Mesodermal cell (in vitro differentiated cells): Measurements from ENCODE around the gene PDXK.

ENCODE experiments used
- H3K27ac ChIP-seq: 2 replicates; pipeline ENCODE4 v1.7.0; 2013; ENCODE audit warnings: mild to moderate bottlenecking, low read depth, low read length, moderate library complexity; ENCODE audit not compliant: severe bottlenecking
- H3K36me3 ChIP-seq: 2 replicates; pipeline ENCODE4 v1.7.1; 2013; ENCODE audit warnings: mild to moderate bottlenecking, low read length, moderate library complexity; ENCODE audit not compliant: control insufficient read depth, insufficient read depth
- H3K4me1 ChIP-seq: one replicate; pipeline ENCODE4 v1.7.1; 2013; ENCODE audit warnings: mild to moderate bottlenecking, low read length; ENCODE audit not compliant: insufficient read depth, control insufficient read depth, poor library complexity, severe bottlenecking
- H3K4me3 ChIP-seq: 2 replicates; pipeline ENCODE4 v1.7.0; 2013; ENCODE audit warnings: low read length, control low read depth, mild to moderate bottlenecking; ENCODE audit not compliant: insufficient read depth, poor library complexity, severe bottlenecking; ENCODE audit errors: extremely low read depth
- H3K9me3 ChIP-seq: 2 replicates; pipeline ENCODE4 v1.7.1; 2013; ENCODE audit warnings: mild to moderate bottlenecking, low read length, moderate library complexity; ENCODE audit not compliant: control insufficient read depth
- WGBS, 2 experiments: methylation state at CpG; one replicate each; pipeline ENCODE4 v1.1.5; 2013; ENCODE audit warnings: missing lambda C conversion rate in 2 of 2; ENCODE audit not compliant: insufficient coverage in 2 of 2; 5-methylcytosine and 5-hydroxymethylcytosine counted together

Gene PDXK

DNA sequence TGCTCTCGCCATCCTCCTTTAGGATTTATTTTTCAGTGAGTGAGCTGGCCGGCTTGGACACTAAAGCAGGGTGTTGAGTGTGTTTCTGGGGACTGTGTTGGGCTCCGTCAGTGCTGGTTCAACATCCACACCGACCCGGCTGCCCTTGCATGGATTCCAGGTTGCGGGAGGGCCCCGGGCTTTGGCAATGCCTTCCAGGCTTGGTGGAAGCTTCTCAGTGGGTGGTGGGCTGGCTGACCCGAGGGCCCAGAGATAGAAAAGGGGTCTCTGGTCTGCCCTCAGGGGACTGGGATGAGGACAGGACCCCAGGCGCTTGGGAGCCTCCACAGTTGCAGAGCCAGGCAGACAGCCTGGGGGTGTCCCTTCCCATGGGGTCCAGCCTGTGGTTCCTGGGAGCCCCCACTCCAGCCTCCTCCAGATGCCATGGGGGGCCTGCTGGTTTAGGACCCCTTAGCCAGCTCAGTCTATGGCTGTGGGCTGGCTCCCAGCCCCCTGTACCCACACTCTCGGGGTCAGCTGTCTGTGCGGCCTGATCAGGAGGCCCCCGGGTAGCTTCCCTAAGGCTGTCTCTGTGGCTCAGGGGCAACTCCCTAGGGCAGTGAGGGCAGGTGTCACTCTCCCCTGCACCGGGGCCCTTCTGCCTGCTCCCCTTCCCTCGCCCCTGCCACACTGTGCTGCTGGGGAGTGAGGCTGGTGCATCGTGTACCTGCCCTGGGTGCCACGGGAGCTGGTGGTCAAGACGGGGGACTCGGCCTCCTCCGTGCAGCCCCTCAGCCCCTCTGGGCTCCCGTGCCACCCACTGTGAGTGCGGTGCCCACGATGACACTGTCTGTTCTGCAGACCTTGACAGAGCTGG is 16.5 kb downstream of the PDXK start:
- Histone ChIP-seq H3K4me1 (peaks cover 20% of the 10 kb centered on the region), H3K4me3 (no peak overlapping the region), H3K36me3 (peaks cover 27% of the 10 kb centered on the region), H3K9me3 (no peaks in the 10 kb centered on the region), H3K27ac (peak overlapping the region; percentile 41)
- 87 to 94% methylated on average over 16 to 20 of the region's 22 CpGs for WGBS, 2 experiments

DNA sequence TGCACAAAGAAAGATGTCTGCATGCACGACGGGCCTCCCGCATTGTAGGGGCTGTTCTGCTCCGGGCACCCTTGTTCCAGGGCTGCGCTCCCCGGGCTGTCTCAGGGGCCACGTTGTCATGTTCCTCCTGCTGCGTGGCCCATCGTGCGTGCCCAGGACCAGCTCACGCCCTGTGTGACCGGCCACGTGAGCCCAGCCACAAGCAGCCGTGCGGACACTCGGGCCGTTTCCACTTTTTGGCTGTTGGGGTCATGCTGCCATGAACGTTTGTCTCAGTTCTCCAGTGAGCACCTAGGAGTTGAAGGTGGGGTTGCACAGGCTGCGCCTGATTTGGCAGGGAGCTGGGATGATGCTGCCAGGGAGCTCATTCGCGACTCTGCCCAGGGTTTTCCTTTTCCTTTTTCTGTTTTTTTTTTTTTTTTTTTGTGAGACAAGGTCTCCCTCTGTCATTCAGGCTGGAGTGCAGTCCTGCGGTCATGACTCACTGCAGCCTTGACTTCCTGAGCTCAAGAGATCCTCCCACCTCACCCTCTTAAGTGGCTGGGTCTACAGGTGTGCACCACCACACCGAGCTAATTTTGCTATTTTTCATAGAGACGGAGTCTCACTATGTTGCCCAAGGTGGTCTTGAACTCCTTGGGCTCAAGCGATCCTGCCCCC is 17.4 kb downstream of the PDXK start:
- Histone ChIP-seq H3K27ac (no peak overlapping the region), H3K4me1 (peaks cover 20% of the 10 kb centered on the region), H3K9me3 (no peaks in the 10 kb centered on the region), H3K4me3 (no peak overlapping the region), H3K36me3 (peaks cover 24% of the 10 kb centered on the region)
- 90 to 97% methylated on average over 17 to 22 of the region's 25 CpGs for WGBS, 2 experiments

DNA sequence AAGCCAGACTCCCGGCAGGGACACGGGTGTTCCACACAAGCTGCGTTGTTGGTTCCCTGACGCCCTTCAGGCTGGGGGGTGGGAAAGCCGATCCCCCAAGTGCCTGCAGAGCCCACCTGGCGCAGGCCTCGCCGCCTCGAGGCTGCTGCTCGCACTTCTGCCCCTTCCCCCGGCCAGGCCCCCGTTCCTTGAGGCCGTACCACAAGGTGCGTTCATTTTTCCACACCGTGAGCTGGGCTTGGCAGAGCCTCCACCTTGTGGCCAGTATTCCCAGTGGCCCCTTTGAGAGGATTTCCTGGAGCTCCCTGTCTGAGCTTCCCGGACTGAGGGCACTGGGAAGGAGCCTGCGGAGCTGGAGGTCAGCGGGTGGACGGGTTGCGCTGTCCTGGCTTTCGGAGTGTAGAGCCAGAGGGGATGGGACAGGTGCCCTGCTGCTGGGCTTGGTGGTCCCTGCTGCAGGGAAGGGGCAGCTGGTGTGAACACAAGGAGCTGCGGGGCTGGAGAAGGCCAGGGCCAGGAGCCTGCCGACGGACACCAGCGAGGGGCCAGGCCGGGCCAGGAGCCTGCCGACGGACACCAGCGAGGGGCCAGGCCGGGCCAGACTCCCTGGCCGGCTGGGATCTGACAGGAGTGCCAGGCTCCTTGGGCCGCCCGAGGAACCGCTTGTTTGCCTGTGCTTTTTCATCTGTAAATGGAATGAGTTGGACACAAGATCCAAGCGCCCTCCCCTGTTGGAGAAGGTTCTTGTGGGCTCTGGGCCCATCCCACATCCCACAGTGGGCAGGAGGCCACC is 18.4 kb downstream of the PDXK start:
- H3K27ac ChIP-seq: no peak overlapping the region

DNA sequence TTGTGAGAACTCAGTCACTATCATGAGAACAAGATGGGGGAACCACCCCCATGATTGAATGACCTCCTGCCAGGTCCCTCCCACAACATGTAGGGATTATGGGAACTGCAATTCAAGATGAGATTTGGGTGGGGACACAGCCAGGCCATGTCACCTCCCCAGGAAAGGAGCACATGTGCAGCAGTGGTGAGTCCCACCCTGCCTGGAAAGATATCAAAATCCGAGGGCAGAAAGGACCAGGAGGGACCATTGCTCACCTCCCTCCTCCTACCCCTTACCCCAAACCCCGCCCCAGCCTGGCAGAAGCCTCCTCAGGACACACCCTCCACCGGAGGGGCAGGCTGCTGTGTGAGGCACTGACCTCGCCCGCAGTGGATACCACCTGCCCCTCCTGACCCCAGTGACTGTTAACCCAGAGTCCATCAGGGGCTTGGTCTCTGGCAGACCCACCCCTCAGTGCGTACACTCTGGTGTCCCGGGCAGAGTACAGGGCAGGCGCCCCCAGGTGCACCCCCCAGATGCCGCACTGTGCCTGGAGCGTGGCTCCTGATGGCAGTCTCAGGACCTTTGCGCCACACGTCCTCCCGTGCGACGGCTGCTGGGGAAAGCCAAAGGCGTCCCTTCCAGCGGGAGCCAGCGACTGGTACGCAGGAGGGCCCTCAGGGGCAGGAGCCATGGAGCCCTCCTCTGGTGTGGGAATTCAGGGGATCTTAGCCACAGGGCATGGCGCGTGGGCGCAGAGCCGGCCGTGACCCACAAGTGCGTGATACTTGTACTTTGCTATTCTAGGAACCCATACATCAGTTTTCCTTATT is 20.9 kb downstream of the PDXK start:
- H3K4me1 ChIP-seq: peaks cover 8% of the 10 kb centered on the region
- H3K27ac ChIP-seq: no peak overlapping the region
- WGBS, 2 experiments: 85% methylated on average over 22 to 25 of the region's 25 CpGs
- no peak overlapping the region for H3K4me3 ChIP-seq
- H3K36me3 ChIP-seq: peaks cover 30% of the 10 kb centered on the region
- H3K9me3 ChIP-seq: no peaks in the 10 kb centered on the region

More for the DNA sequence above, 18.4 kb downstream of the PDXK start:
- peaks cover 20% of the 10 kb centered on the region for H3K4me1 ChIP-seq
- H3K36me3 ChIP-seq: peaks cover 17% of the 10 kb centered on the region
- WGBS, 2 experiments: 95% methylated on average over 30 to 35 of the region's 35 CpGs
- no peaks in the 10 kb centered on the region for H3K9me3 ChIP-seq
- H3K4me3 ChIP-seq: no peak overlapping the region

DNA sequence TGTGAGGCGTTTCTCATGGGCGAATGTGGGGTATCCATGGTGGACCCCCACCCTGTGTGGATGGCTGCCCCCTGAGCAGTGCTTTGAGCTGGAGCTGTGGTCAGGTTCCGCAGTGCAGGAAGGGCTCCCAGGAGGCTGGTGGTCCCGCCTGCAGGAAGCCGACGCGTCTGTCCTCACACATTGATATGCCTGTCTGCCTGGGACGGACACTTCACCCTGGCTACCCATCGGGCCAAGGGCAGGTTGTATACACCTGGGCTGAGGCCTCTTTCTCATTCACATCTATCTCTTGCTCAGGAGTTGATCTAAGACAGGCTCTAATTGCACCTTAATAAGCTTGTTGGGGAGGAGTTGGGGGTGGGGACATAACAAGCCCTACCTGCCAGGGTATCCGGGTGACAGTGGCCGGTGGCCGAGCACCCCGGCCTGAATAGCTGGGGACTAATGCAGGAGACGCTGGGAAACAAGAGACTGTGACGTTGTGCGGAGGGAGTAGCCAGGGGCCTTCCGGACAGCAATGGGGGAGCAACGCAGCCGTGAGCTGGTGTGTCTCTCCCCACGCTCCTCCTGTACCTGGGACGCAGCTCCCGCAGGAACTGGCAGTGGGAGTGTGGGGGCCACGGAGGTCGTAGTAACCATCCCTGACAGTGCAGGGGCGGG is 21.7 kb downstream of the PDXK start:
- Histone ChIP-seq H3K9me3 (no peaks in the 10 kb centered on the region), H3K4me3 (no peak overlapping the region), H3K36me3 (peaks cover 30% of the 10 kb centered on the region), H3K27ac (peak overlapping the region; percentile 59), H3K4me1 (peaks cover under 1% of the 10 kb centered on the region)
- WGBS, 2 experiments: 40 to 47% methylated on average over 18 to 20 of the region's 25 CpGs

DNA sequence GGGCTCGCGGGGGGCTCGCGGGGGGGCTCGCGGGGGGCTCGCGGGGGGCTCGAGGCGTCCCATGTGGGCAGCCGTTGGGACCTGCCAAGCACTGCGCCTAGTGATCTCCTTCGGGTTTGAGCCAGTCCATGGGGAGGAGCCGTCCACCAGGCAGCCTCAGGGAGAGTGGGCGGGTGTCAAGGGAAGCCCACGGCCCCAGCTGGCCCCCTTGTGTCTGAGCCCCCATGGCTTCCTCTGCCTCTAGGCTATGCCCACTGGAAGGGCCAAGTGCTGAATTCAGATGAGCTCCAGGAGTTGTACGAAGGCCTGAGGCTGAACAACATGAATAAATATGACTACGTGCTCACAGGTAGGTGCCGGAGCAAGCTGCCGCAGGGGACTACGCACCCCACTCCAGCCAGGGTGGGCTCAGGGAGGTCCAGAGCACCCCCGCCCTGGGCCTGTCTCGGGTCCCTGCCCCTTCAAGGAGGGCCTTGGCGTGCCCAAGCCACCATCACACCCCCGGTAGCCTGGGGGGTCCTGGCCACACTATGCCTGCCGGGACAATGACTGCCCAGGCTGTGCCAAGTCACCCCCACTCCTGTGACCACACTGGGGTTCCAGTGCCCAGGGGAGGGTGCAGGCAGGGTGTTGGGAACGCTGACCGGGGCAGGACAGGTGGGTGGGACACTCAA is 22.6 kb downstream of the PDXK start:
- Histone ChIP-seq H3K27ac (no peak overlapping the region), H3K36me3 (peaks cover 25% of the 10 kb centered on the region), H3K9me3 (no peaks in the 10 kb centered on the region), H3K4me1 (no peaks in the 10 kb centered on the region), H3K4me3 (no peak overlapping the region)
- 71 to 89% methylated on average over 18 to 22 of the region's 28 CpGs for WGBS, 2 experiments

DNA sequence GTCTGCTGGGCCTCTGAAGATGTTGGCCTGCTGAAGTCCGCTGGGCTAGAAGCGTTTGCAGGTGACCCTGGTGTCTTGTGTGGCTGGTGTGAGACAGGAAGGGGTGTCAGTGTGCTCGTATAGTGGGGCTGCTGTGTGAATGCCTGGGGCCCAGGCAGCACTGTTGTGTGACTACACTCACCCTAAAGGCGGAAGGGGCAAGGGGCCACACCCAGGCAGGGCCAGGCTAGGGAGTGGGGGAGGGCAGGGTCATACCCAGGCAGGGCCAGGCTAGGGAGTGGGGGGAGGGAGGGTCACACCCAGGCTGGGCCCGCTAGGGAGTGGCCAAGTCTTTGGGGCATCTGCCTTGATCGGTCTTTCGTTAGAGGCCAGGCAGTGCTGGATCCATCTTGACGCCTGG is 25.0 kb downstream of the PDXK start:
- H3K4me3 ChIP-seq: no peak overlapping the region
- 97 to 99% methylated on average over 7 to 8 of the region's 8 CpGs for WGBS, 2 experiments
- no peaks in the 10 kb centered on the region for H3K4me1 ChIP-seq
- peaks cover 36% of the 10 kb centered on the region for H3K36me3 ChIP-seq
- no peaks in the 10 kb centered on the region for H3K9me3 ChIP-seq
- no peak overlapping the region for H3K27ac ChIP-seq

DNA sequence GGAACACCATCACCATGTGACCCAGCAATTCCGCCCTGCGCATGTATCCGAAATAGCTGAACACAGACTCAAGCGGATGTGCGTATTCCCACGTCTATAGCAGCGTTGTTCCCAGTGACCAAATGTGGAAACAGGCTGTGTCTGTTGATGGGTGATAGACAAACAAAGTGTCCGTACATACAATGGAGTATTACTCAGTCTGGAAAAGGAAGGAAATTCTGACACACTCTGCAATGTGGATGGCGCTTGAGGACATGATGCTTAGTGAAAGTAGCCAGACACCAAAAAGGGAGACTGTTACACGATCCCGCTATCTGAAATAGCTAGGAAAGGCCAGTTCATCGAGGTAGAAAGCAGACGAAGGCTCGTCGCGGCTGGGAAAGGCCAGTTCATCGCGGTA is 25.8 kb downstream of the PDXK start:
- WGBS, 2 experiments: 96 to 97% methylated on average over 18 of the region's 18 CpGs
- no peak overlapping the region for H3K4me3 ChIP-seq
- H3K36me3 ChIP-seq: peaks cover 37% of the 10 kb centered on the region
- H3K9me3 ChIP-seq: no peaks in the 10 kb centered on the region
- H3K27ac ChIP-seq: no peak overlapping the region
- no peaks in the 10 kb centered on the region for H3K4me1 ChIP-seq

DNA sequence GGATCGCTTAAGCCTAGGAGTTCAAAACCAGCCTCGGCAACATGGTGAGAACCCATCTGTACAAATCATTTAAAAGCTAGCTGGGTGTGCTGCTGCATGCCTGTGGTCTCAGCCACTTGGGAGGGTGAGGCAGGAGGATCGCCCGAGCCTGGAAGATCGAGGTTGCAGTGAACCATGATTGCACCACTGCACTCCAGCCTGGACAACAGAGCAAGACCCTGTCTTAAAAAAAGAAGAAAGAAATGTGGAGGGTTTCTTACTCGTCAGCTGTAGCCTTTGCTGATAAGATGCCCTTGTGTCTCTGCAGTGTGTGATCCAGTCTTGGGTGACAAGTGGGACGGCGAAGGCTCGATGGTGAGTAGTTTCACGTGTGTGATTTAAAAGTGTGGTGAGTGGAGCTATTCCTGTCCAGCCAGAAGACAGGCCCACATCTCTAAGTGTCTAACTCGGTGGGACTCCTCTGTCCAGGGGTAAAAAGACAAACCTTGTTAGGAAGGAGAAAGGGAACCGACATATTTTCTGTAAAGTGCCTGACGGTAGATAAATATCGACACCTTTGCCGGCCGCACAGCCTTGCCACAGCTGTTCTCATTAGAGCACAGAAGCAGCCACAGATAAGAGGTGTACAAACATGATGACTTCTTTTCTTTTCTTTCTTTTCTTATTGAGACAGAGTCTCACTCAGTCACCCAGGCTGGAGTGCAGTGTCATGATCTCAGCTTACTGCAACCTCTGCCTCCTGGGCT is 27.0 kb downstream of the PDXK start:
- H3K27ac ChIP-seq: no peak overlapping the region
- H3K9me3 ChIP-seq: no peaks in the 10 kb centered on the region
- peaks cover 42% of the 10 kb centered on the region for H3K36me3 ChIP-seq
- 95 to 96% methylated on average over 14 to 16 of the region's 16 CpGs for WGBS, 2 experiments
- no peak overlapping the region for H3K4me3 ChIP-seq
- H3K4me1 ChIP-seq: no peaks in the 10 kb centered on the region
